SK-N-SH treated with all-trans-retinoic acid at 6 μM for 48 hours (cell line): ENCODE results near the gene CCNH.

ENCODE experiments used
- ATAC-seq: fragments of 200-7000 bp; cut with Tn5 transposase; 3 replicates; pipeline ENCODE4 v1.9.1; 2020; ENCODE audit warnings: mild to moderate bottlenecking, moderate library complexity
- ARNTL ChIP-seq: fragments of 450-650 bp; formaldehyde crosslinking; IDR thresholded peaks from 2 replicates; pipeline ENCODE4 v1.5.0; 2020; ENCODE audit warnings: low read depth, mild to moderate bottlenecking, moderate library complexity, borderline replicate concordance
- BACH2 ChIP-seq: fragments of 250-450 bp; sonication (Bioruptor Pico); IDR thresholded peaks from 2 replicates; pipeline ENCODE4 v1.9.0; 2021; ENCODE audit warnings: mild to moderate bottlenecking, borderline replicate concordance
- CSDC2 ChIP-seq: fragments of 250-450 bp; sonication (Bioruptor Pico); IDR thresholded peaks from 2 replicates; pipeline ENCODE4 v1.5.0; 2020; ENCODE audit warnings: mild to moderate bottlenecking, moderate library complexity
- CSRNP3 ChIP-seq: fragments of 250-450 bp; sonication (Bioruptor Pico); IDR thresholded peaks from 2 replicates; pipeline ENCODE4 v1.5.1; 2021; ENCODE audit warnings: mild to moderate bottlenecking, moderate library complexity
- ESRRG ChIP-seq: fragments of 250-450 bp; sonication (Bioruptor Pico); IDR thresholded peaks from 2 replicates; pipeline ENCODE4 v1.6.1; 2021; ENCODE audit warnings: mild to moderate bottlenecking
- GLIS3 ChIP-seq: fragments of 250-450 bp; sonication (Bioruptor Pico); IDR thresholded peaks from 2 replicates; pipeline ENCODE4 v1.5.0; 2020; ENCODE audit warnings: mild to moderate bottlenecking, moderate library complexity
- ISL1 ChIP-seq: fragments of 250-450 bp; sonication (Bioruptor Pico); IDR thresholded peaks from 2 replicates; pipeline ENCODE4 v2.1.2; 2022; ENCODE audit warnings: mild to moderate bottlenecking, moderate library complexity
- OSR1 ChIP-seq: fragments of 250-450 bp; sonication (Bioruptor Pico); IDR thresholded peaks from 2 replicates; pipeline ENCODE4 v1.8.0; 2022; ENCODE audit warnings: moderate library complexity, mild to moderate bottlenecking, inconsistent platforms
- PPARA ChIP-seq: fragments of 250-450 bp; sonication (Bioruptor Pico); IDR thresholded peaks from 2 replicates; pipeline ENCODE4 v1.5.0; 2020; ENCODE audit warnings: mild to moderate bottlenecking, borderline replicate concordance
- RARB ChIP-seq: fragments of 250-450 bp; sonication (Bioruptor Pico); IDR thresholded peaks from 2 replicates; pipeline ENCODE4 v1.8.0; 2021; ENCODE audit warnings: mild to moderate bottlenecking, moderate library complexity
- SNAI2 ChIP-seq: fragments of 250-450 bp; sonication (Bioruptor Pico); IDR thresholded peaks from 2 replicates; pipeline ENCODE4 v1.5.0; 2020; ENCODE audit warnings: mild to moderate bottlenecking, moderate library complexity
- TOX ChIP-seq: fragments of 250-450 bp; sonication (Bioruptor Pico); IDR thresholded peaks from 2 replicates; pipeline ENCODE4 v1.8.0; 2021; ENCODE audit warnings: mild to moderate bottlenecking, moderate library complexity, borderline replicate concordance
- ZC3H10 ChIP-seq: fragments of 250-450 bp; sonication (Bioruptor Pico); IDR thresholded peaks from 2 replicates; pipeline ENCODE4 v1.5.1; 2021; ENCODE audit warnings: mild to moderate bottlenecking, moderate library complexity
- ZFP3 ChIP-seq: fragments of 250-450 bp; sonication (Bioruptor Pico); IDR thresholded peaks from 2 replicates; pipeline ENCODE4 v1.5.0; 2020; ENCODE audit warnings: mild to moderate bottlenecking, moderate library complexity
- ZFP30 ChIP-seq: fragments of 450-650 bp; formaldehyde crosslinking; IDR thresholded peaks from 2 replicates; pipeline ENCODE4 v1.5.0; 2022; ENCODE audit warnings: mild to moderate bottlenecking, moderate library complexity
- ZNF565 ChIP-seq: fragments of 450-650 bp; formaldehyde crosslinking; conservative IDR thresholded peaks from 2 replicates; pipeline ENCODE4 v1.5.0; 2020; ENCODE audit warnings: low read depth, mild to moderate bottlenecking, moderate library complexity
- ZNF70 ChIP-seq: fragments of 450-650 bp; formaldehyde crosslinking; IDR thresholded peaks from 2 replicates; pipeline ENCODE4 v1.5.0; 2020; ENCODE audit warnings: mild to moderate bottlenecking, moderate library complexity
- TF ChIP-seq, protein P1 (sequence below): fragments of 250-450 bp; sonication (Bioruptor Pico); IDR thresholded peaks from 2 replicates; pipeline ENCODE4 v1.5.1; 2020; ENCODE audit warnings: low read depth, mild to moderate bottlenecking, moderate library complexity
- TF ChIP-seq, protein P2 (sequence below): fragments of 250-450 bp; sonication (Bioruptor Pico); IDR thresholded peaks from 2 replicates; pipeline ENCODE4 v1.5.0; 2020; ENCODE audit warnings: mild to moderate bottlenecking, moderate library complexity
- TF ChIP-seq, protein P3 (sequence below): fragments of 250-450 bp; sonication (Bioruptor Pico); IDR thresholded peaks from 2 replicates; pipeline ENCODE4 v1.8.0; 2021; ENCODE audit warnings: low read depth, mild to moderate bottlenecking, moderate library complexity, borderline replicate concordance
- TF ChIP-seq, protein P4 (sequence below): fragments of 250-450 bp; sonication (Bioruptor Pico); IDR thresholded peaks from 2 replicates; pipeline ENCODE4 v1.8.0; 2020; ENCODE audit warnings: mild to moderate bottlenecking, moderate library complexity, borderline replicate concordance

CCNH gene

GRCh38 chr5:87437724-87438123, 25.0 kb upstream of the CCNH start:
- TF ChIP-seq ARNTL = no peak
- TF ChIP-seq ZNF70 (CRISPR knock-in tag) = no peak
- no peak for TF ChIP-seq ZNF565 (CRISPR knock-in tag)
- no peak for TF ChIP-seq SNAI2
- TF ChIP-seq BACH2 (CRISPR knock-in tag) = no peak
- ATAC-seq = no peak

GRCh38 chr5:87435144-87435694, 22.5 kb upstream of the CCNH start:
- TF ChIP-seq RARB (no peak), ZFP3 (no peak), OSR1 (CRISPR knock-in tag) (no peak), BACH2 (CRISPR knock-in tag) (no peak), ZNF70 (CRISPR knock-in tag) (no peak), PPARA (no peak), GLIS3 (CRISPR knock-in tag) (no peak), CSDC2 (CRISPR knock-in tag) (no peak), ESRRG (CRISPR knock-in tag) (no peak), ZC3H10 (CRISPR knock-in tag) (no peak), ARNTL (no peak), ZNF565 (CRISPR knock-in tag) (no peak), TOX (no peak), SNAI2 (no peak)
- TF ChIP-seq, protein P1, sequence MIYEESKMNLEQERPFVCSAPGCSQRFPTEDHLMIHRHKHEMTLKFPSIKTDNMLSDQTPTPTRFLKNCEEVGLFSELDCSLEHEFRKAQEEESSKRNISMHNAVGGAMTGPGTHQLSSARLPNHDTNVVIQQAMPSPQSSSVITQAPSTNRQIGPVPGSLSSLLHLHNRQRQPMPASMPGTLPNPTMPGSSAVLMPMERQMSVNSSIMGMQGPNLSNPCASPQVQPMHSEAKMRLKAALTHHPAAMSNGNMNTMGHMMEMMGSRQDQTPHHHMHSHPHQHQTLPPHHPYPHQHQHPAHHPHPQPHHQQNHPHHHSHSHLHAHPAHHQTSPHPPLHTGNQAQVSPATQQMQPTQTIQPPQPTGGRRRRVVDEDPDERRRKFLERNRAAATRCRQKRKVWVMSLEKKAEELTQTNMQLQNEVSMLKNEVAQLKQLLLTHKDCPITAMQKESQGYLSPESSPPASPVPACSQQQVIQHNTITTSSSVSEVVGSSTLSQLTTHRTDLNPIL = no peak
- TF ChIP-seq, protein P2, sequence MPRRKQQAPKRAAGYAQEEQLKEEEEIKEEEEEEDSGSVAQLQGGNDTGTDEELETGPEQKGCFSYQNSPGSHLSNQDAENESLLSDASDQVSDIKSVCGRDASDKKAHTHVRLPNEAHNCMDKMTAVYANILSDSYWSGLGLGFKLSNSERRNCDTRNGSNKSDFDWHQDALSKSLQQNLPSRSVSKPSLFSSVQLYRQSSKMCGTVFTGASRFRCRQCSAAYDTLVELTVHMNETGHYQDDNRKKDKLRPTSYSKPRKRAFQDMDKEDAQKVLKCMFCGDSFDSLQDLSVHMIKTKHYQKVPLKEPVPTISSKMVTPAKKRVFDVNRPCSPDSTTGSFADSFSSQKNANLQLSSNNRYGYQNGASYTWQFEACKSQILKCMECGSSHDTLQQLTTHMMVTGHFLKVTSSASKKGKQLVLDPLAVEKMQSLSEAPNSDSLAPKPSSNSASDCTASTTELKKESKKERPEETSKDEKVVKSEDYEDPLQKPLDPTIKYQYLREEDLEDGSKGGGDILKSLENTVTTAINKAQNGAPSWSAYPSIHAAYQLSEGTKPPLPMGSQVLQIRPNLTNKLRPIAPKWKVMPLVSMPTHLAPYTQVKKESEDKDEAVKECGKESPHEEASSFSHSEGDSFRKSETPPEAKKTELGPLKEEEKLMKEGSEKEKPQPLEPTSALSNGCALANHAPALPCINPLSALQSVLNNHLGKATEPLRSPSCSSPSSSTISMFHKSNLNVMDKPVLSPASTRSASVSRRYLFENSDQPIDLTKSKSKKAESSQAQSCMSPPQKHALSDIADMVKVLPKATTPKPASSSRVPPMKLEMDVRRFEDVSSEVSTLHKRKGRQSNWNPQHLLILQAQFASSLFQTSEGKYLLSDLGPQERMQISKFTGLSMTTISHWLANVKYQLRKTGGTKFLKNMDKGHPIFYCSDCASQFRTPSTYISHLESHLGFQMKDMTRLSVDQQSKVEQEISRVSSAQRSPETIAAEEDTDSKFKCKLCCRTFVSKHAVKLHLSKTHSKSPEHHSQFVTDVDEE (CRISPR knock-in tag) = no peak
- TF ChIP-seq, protein P3, sequence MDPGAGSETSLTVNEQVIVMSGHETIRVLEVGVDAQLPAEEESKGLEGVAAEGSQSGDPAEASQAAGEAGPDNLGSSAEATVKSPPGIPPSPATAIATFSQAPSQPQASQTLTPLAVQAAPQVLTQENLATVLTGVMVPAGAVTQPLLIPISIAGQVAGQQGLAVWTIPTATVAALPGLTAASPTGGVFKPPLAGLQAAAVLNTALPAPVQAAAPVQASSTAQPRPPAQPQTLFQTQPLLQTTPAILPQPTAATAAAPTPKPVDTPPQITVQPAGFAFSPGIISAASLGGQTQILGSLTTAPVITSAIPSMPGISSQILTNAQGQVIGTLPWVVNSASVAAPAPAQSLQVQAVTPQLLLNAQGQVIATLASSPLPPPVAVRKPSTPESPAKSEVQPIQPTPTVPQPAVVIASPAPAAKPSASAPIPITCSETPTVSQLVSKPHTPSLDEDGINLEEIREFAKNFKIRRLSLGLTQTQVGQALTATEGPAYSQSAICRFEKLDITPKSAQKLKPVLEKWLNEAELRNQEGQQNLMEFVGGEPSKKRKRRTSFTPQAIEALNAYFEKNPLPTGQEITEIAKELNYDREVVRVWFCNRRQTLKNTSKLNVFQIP = no peak
- TF ChIP-seq, protein P4, sequence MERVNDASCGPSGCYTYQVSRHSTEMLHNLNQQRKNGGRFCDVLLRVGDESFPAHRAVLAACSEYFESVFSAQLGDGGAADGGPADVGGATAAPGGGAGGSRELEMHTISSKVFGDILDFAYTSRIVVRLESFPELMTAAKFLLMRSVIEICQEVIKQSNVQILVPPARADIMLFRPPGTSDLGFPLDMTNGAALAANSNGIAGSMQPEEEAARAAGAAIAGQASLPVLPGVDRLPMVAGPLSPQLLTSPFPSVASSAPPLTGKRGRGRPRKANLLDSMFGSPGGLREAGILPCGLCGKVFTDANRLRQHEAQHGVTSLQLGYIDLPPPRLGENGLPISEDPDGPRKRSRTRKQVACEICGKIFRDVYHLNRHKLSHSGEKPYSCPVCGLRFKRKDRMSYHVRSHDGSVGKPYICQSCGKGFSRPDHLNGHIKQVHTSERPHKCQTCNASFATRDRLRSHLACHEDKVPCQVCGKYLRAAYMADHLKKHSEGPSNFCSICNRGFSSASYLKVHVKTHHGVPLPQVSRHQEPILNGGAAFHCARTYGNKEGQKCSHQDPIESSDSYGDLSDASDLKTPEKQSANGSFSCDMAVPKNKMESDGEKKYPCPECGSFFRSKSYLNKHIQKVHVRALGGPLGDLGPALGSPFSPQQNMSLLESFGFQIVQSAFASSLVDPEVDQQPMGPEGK = no peak

GRCh38 chr5:87434461-87434860, 21.7 kb upstream of the CCNH start:
- no peak for ATAC-seq

More at GRCh38 chr5:87435144-87435694, 22.5 kb upstream of the CCNH start:
- no peak for ATAC-seq

DNA sequence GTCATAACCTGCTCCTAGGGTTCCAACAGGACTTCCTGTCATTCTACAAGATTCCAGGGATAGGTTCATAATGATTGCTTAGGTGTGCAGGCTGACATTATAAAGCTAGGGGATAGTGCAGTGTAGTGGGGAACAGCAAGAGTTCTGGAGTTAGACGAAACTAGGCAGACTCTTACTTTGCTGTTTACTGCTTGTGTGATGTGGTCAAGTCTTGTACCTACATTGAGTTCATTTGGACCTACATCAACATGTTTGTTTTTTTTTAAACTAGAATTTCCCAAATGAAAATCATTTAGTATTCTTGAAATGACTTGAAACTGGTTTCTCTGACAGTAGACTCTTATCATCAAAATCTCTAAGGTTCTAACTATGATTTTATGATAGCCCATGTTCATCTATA, 21.2 kb upstream of the CCNH start:
- TF ChIP-seq ZNF70 (CRISPR knock-in tag) (no peak), TOX (no peak), ZFP3 (no peak), BACH2 (CRISPR knock-in tag) (no peak), ARNTL (no peak), OSR1 (CRISPR knock-in tag) (no peak), ZFP30 (CRISPR knock-in tag) (no peak), CSRNP3 (CRISPR knock-in tag) (no peak), ESRRG (CRISPR knock-in tag) (no peak), ISL1 (CRISPR knock-in tag) (no peak), ZC3H10 (CRISPR knock-in tag) (no peak)
- TF ChIP-seq, protein P1 = no peak
- TF ChIP-seq, all 23 proteins: peak for 0
- ATAC-seq = no peak

More at GRCh38 chr5:87434461-87434860, 21.7 kb upstream of the CCNH start:
- TF ChIP-seq GLIS3 (CRISPR knock-in tag) = no peak
- TF ChIP-seq, protein P4 = no peak
- TF ChIP-seq ESRRG (CRISPR knock-in tag) = no peak
- TF ChIP-seq, all 23 proteins: peak for 0
